HG02588 (cell line): ENCODE data around the gene BAIAP2L2.

Experiments
- ATAC-seq: cut with Tn5 transposase; IDR thresholded peaks from one replicate; pipeline ENCODE4 v1.9.1; 2021; ENCODE audit warnings: mild to moderate bottlenecking, moderate library complexity; ENCODE audit not compliant: unreplicated experiment

The BAIAP2L2 gene

GRCh38 chr22:38108561-38109319 is 1.7 kb downstream of the BAIAP2L2 start:
- no peak for ATAC-seq

GRCh38 chr22:38107692-38108515 is 2.6 kb downstream of the BAIAP2L2 start:
- ATAC-seq, result no peak

- ATAC-seq, result no peak
Measured at GRCh38 chr22:38106814-38107578, 3.5 kb downstream of the BAIAP2L2 start.

- no peak for ATAC-seq
Measured at GRCh38 chr22:38104084-38104483, 6.4 kb downstream of the BAIAP2L2 start.

- ATAC-seq, result no peak
Measured at GRCh38 chr22:38103641-38104040, 6.8 kb downstream of the BAIAP2L2 start.

GRCh38 chr22:38098410-38099249 is 11.9 kb downstream of the BAIAP2L2 start:
- no peak for ATAC-seq

GRCh38 chr22:38097557-38098409 is 12.7 kb downstream of the BAIAP2L2 start:
- ATAC-seq, result no peak

GRCh38 chr22:38097058-38097457 is 13.4 kb downstream of the BAIAP2L2 start:
- no peak for ATAC-seq

- no peak for ATAC-seq
Measured at GRCh38 chr22:38089474-38089851, 21.0 kb downstream of the BAIAP2L2 start.

GRCh38 chr22:38088629-38089473 is 21.6 kb downstream of the BAIAP2L2 start:
- no peak for ATAC-seq

- ATAC-seq, result no peak
Measured at GRCh38 chr22:38087855-38088254, 22.6 kb downstream of the BAIAP2L2 start.

GRCh38 chr22:38086942-38087341 is 23.5 kb downstream of the BAIAP2L2 start:
- no peak for ATAC-seq

- ATAC-seq, result no peak
Measured at GRCh38 chr22:38086001-38086845, 24.3 kb downstream of the BAIAP2L2 start.

GRCh38 chr22:38085501-38085900 is 25.0 kb downstream of the BAIAP2L2 start:
- ATAC-seq, result no peak

- ATAC-seq, result no peak
Measured at GRCh38 chr22:38085056-38085455, 25.4 kb downstream of the BAIAP2L2 start.

GRCh38 chr22:38083931-38084631 is 26.4 kb downstream of the BAIAP2L2 start, which contains the start of gene SLC16A8:
TSS of gene SLC16A8 (minus strand) at chr22:38084184. CDS start at chr22:38082873, 1,311 bp downstream.
- no peak for ATAC-seq
